Measurements from ENCODE around the gene C19orf67.

The C19orf67 gene

GRCh38 chr19:14081797-14082674 lies 3.5 kb downstream of the C19orf67 start:
- Histone ChIP-seq H3K9ac (ENCODE audit: low read depth, low read length) (no peak overlapping the region), H3K9me3 (ENCODE audit: control insufficient read depth, insufficient read depth, low read length) (no peaks in the 10 kb centered on the region), H3K27me3 (ENCODE audit: control insufficient read depth, insufficient read depth, low read length) (peaks cover 3% of the 10 kb centered on the region; the same call in 1 of the 2 replicates)

DNA sequence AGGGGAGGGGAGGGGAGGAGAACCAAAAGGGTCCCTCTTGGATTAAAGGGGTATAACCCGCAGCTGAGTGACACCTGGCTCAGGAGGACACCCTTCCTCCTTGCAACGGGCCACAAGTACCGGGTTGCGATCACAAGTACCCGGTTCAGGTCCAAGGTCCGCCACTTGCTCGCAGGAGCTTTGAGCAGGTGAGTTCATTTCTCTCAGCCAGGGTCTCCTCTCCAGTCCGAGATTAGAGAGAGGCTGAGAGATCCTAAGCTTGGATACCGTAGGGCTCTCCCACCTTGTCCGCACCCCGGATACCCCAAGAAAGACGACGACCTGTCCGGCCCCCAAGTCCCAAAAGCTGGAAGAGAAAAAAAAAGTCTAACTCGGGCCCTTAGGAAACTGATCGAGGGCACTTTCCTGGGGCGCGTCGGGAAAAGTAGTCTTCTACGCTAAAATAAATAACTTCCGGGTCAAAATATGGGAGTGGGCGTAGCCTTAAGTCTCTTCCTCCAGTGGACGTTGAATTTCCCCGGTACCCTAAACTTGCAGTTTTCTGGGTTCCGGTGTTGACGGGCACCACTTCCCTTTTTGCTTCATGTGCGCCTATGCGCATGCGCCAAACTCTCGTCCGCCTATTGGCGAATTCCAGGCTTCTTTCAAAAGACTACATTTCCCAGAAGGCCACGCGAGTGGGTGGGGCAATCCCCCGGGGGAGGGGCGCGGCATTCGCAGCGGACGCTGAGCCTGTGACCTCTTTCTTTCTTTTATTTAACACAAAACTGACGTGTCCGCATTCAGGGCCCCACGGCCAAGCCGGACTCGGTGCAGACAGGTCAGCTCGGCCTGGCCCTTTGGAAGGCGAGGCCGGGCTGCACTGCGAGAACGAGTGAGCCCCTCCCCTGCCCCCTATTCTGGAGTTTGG lies 4.4 kb downstream of the C19orf67 start:
- no peaks in the 10 kb centered on the region for H3K36me3 ChIP-seq (ENCODE audit: control insufficient read depth, insufficient read depth, low read length)
- H3K27ac ChIP-seq (ENCODE audit: low read depth, low read length): peak overlapping the region; percentile 73
- H3K9me3 ChIP-seq (ENCODE audit: control insufficient read depth, insufficient read depth, low read length): no peaks in the 10 kb centered on the region
- peak overlapping the region; percentile 87 for H3K4me3 ChIP-seq (ENCODE audit: low read depth, low read length)
- peak overlapping the region; percentile 59 for H3K9ac ChIP-seq (ENCODE audit: low read depth, low read length)
- peaks cover 3% of the 10 kb centered on the region; the same call in 1 of the 2 replicates for H3K27me3 ChIP-seq (ENCODE audit: control insufficient read depth, insufficient read depth, low read length)
- H3K4me1 ChIP-seq (ENCODE audit: control insufficient read depth, insufficient read depth, low read length): no peaks in the 10 kb centered on the region

More at GRCh38 chr19:14081797-14082674, 3.5 kb downstream of the C19orf67 start:
- H3K4me3 ChIP-seq (ENCODE audit: low read depth, low read length): peak overlapping the region; percentile 72
- H3K36me3 ChIP-seq (ENCODE audit: control insufficient read depth, insufficient read depth, low read length): no peaks in the 10 kb centered on the region
- H3K27ac ChIP-seq (ENCODE audit: low read depth, low read length): peak overlapping the region; percentile 31
- H3K4me1 ChIP-seq (ENCODE audit: control insufficient read depth, insufficient read depth, low read length): no peaks in the 10 kb centered on the region

DNA sequence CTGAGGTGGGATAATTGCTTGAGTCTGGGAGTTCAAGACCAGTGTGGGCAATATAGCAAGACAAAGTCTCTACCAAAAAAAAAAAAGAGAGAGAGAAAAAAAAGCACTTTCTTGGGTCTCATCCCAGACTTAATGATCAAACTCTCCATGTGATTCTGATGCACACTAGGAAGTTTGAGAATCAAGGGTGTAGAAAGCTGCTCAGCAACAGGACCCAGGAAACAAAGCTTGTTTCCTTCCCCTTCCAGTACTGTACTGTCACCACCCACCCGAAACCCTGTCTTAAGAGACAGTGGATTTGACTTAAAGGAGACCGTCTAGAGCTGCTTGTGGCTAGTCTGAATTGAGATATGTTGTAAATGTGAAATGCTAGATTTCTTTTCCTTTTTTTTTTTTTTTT lies 7.2 kb downstream of the C19orf67 start:
- H3K4me1 ChIP-seq (ENCODE audit: control insufficient read depth, insufficient read depth, low read length): no peaks in the 10 kb centered on the region; the same call in 1 of the 2 replicates
- no peak overlapping the region for H3K27ac ChIP-seq (ENCODE audit: low read depth, low read length)
- H3K36me3 ChIP-seq (ENCODE audit: control insufficient read depth, insufficient read depth, low read length): no peaks in the 10 kb centered on the region
- no peaks in the 10 kb centered on the region for H3K9me3 ChIP-seq (ENCODE audit: control insufficient read depth, insufficient read depth, low read length)
- no peak overlapping the region for H3K4me3 ChIP-seq (ENCODE audit: low read depth, low read length)
- no peak overlapping the region for H3K9ac ChIP-seq (ENCODE audit: low read depth, low read length)
- peaks cover 29% of the 10 kb centered on the region for H3K27me3 ChIP-seq (ENCODE audit: control insufficient read depth, insufficient read depth, low read length)

GRCh38 chr19:14073925-14074838 lies 11.4 kb downstream of the C19orf67 start:
- Histone ChIP-seq H3K9ac (ENCODE audit: low read depth, low read length) (no peak overlapping the region), H3K36me3 (ENCODE audit: control insufficient read depth, insufficient read depth, low read length) (no peaks in the 10 kb centered on the region), H3K27me3 (ENCODE audit: control insufficient read depth, insufficient read depth, low read length) (peaks cover 46% of the 10 kb centered on the region), H3K4me1 (ENCODE audit: control insufficient read depth, insufficient read depth, low read length) (peaks cover 4% of the 10 kb centered on the region; the same call in 1 of the 2 replicates), H3K27ac (ENCODE audit: low read depth, low read length) (no peak overlapping the region), H3K4me3 (ENCODE audit: low read depth, low read length) (peak overlapping the region; percentile 62), H3K9me3 (ENCODE audit: control insufficient read depth, insufficient read depth, low read length) (no peaks in the 10 kb centered on the region)

DNA sequence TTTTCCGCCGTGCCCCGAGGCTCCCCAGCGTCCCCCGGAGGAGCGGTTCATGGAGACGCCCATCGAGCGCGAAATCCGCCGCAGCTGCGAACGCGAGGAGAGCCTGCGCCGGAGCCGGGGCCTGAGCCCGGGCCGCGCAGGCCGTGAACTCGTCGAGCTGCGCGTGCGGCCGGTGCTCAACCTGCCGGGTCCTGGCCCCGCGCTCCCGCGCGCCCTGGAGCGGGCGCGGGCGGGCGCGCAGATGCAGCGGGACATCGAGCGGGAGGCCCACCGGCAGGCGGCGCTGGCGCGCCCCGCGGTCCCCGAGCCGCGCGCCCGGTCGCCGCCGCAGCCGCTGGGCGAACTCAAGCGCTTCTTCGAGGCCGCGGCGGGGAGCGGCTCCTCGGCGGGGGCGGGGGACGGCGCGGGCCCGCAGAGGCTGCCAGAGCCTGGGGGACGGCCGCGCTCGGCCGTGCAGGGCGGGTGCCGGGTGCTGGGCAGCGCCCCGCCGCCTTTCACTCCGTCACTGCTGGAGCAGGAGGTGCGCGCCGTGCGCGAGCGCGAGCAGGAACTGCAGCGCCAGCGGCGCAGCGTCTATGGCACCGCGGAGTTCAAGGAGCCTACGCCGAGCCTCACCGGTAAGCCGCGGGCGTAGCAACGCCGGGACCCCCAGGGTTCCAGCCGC lies 12.2 kb downstream of the C19orf67 start:
- H3K9me3 ChIP-seq (ENCODE audit: control insufficient read depth, insufficient read depth, low read length): no peaks in the 10 kb centered on the region
- peak overlapping the region; percentile 62 for H3K4me3 ChIP-seq (ENCODE audit: low read depth, low read length)
- no peak overlapping the region for H3K9ac ChIP-seq (ENCODE audit: low read depth, low read length)
- peaks cover 4% of the 10 kb centered on the region; the same call in 1 of the 2 replicates for H3K4me1 ChIP-seq (ENCODE audit: control insufficient read depth, insufficient read depth, low read length)
- H3K27ac ChIP-seq (ENCODE audit: low read depth, low read length): no peak overlapping the region
- peaks cover 46% of the 10 kb centered on the region for H3K27me3 ChIP-seq (ENCODE audit: control insufficient read depth, insufficient read depth, low read length)
- no peaks in the 10 kb centered on the region for H3K36me3 ChIP-seq (ENCODE audit: control insufficient read depth, insufficient read depth, low read length)

DNA sequence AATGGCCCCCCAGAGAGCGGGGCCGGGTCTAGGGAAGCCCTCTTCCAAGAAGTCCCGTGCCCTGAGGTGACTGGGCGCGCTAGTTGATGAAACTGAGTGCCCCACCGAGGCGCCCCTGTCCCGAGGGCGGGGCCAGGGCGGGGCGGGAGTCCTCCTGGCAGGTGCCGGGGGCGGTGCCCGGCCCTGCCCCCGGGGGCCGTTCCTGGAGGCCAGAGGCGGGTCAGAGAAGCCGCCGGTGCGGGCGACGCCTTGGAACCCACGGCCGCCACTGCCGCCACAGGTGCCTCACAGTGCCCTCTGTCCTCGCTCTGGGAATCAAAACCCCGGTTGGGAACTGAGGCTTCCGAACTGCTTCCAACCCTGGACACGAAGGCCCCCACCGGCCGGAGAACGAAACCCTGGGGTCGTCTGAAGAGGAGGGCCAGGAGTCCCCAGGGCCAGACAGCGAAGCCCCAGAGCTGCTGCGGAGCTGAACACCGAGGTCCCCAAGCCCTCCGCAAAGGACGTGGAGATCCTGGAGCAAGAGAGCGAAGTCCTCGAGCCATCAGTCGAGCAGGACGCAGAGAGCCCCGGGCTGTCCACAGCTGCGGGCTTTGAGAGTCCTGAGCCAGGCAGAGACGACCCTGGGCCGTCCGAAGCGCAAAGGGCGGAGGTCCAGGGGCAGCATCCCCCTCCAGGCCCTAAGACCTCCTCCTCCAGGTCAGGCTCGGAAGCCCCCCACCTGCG lies 12.9 kb downstream of the C19orf67 start, which contains the start of gene MISP3:
MISP3 (plus strand) TSS at position 252 of the 726 bp plus-strand sequence. CDS start 524 bp downstream, outside the sequence.
- Histone ChIP-seq H3K9ac (ENCODE audit: low read depth, low read length) (no peak within 1 kb of the TSS), H3K36me3 (ENCODE audit: control insufficient read depth, insufficient read depth, low read length) (no peaks in the 10 kb centered on the region), H3K27me3 (ENCODE audit: control insufficient read depth, insufficient read depth, low read length) (peaks cover 46% of the 10 kb centered on the region), H3K4me1 (ENCODE audit: control insufficient read depth, insufficient read depth, low read length) (peaks cover 4% of the 10 kb centered on the region; the same call in 1 of the 2 replicates), H3K27ac (ENCODE audit: low read depth, low read length) (no peak within 1 kb of the TSS), H3K9me3 (ENCODE audit: control insufficient read depth, insufficient read depth, low read length) (no peaks in the 10 kb centered on the region), H3K4me3 (ENCODE audit: low read depth, low read length) (peak within 1 kb of the TSS; percentile 62)

- Histone ChIP-seq H3K27me3 (ENCODE audit: control insufficient read depth, insufficient read depth, low read length) (peaks cover 37% of the 10 kb centered on the region), H3K4me3 (ENCODE audit: low read depth, low read length) (no peak overlapping the region), H3K27ac (ENCODE audit: low read depth, low read length) (no peak overlapping the region), H3K9ac (ENCODE audit: low read depth, low read length) (no peak overlapping the region), H3K4me1 (ENCODE audit: control insufficient read depth, insufficient read depth, low read length) (peaks cover 4% of the 10 kb centered on the region; the same call in 1 of the 2 replicates), H3K36me3 (ENCODE audit: control insufficient read depth, insufficient read depth, low read length) (no peaks in the 10 kb centered on the region), H3K9me3 (ENCODE audit: control insufficient read depth, insufficient read depth, low read length) (no peaks in the 10 kb centered on the region)
Measured at GRCh38 chr19:14070268-14071050, 15.1 kb downstream of the C19orf67 start.

GRCh38 chr19:14066134-14066533 lies 19.4 kb downstream of the C19orf67 start:
- Histone ChIP-seq H3K9me3 (ENCODE audit: control insufficient read depth, insufficient read depth, low read length) (no peaks in the 10 kb centered on the region), H3K36me3 (ENCODE audit: control insufficient read depth, insufficient read depth, low read length) (no peaks in the 10 kb centered on the region), H3K4me1 (ENCODE audit: control insufficient read depth, insufficient read depth, low read length) (no peaks in the 10 kb centered on the region), H3K27me3 (ENCODE audit: control insufficient read depth, insufficient read depth, low read length) (no peaks in the 10 kb centered on the region), H3K27ac (ENCODE audit: low read depth, low read length) (no peak overlapping the region), H3K9ac (ENCODE audit: low read depth, low read length) (no peak overlapping the region), H3K4me3 (ENCODE audit: low read depth, low read length) (no peak overlapping the region)

DNA sequence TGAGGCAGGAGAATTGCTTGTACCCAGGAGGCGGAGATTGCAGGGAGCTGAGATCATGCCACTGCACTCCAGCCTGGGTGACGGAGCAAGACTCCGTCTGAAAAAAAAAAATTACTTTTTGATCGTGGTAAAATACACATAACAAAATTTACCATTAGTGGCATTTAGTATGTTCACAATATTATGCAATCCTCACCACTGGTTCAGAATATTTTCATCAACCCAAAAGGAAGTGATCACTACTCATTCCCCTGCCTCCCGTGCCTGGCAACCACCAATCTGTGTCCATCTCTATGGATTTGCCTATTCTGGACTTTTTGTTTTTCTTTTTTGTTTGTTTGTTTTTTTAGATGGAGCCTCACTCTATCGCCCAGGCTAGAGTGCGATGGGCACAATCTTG lies 22.5 kb downstream of the C19orf67 start:
- H3K4me3 ChIP-seq (ENCODE audit: low read depth, low read length): no peak overlapping the region
- no peaks in the 10 kb centered on the region for H3K36me3 ChIP-seq (ENCODE audit: control insufficient read depth, insufficient read depth, low read length)
- H3K27ac ChIP-seq (ENCODE audit: low read depth, low read length): no peak overlapping the region
- peaks cover 20% of the 10 kb centered on the region for H3K27me3 ChIP-seq (ENCODE audit: control insufficient read depth, insufficient read depth, low read length)
- H3K4me1 ChIP-seq (ENCODE audit: control insufficient read depth, insufficient read depth, low read length): no peaks in the 10 kb centered on the region
- H3K9me3 ChIP-seq (ENCODE audit: control insufficient read depth, insufficient read depth, low read length): no peaks in the 10 kb centered on the region
- H3K9ac ChIP-seq (ENCODE audit: low read depth, low read length): no peak overlapping the region

Measured in HUES48 (cell line).